Stimulated activated memory B cell treated with anti-CD40 and anti-IgM and Interleukin-4, amounts not matched to agents 10 μg/mL and 1 μg/mL and 100 μg/mL, for 72 hours (primary cell): ENCODE measurements around the gene ARRDC3.

Experiments used
- ATAC-seq: fragments of 150-1000 bp; cut with Tn5 transposase; 2 replicates; pipeline ENCODE4 v1.10.0; 2021
- H3K27ac Mint-ChIP-seq: one replicate; pipeline ENCODE4 v1.8.0; 2022; ENCODE audit warnings: mild to moderate bottlenecking, mixed read lengths
- H3K27me3 Mint-ChIP-seq: one replicate; pipeline ENCODE4 v1.8.0; 2022; ENCODE audit warnings: mixed read lengths
- H3K36me3 Mint-ChIP-seq: one replicate; pipeline ENCODE4 v1.8.0; 2022; ENCODE audit warnings: mixed read lengths
- H3K4me1 Mint-ChIP-seq: one replicate; pipeline ENCODE4 v1.8.0; 2022; ENCODE audit warnings: mixed read lengths
- H3K4me3 Mint-ChIP-seq: one replicate; pipeline ENCODE4 v1.8.0; 2022; ENCODE audit warnings: mild to moderate bottlenecking, moderate library complexity, mixed read lengths
- H3K9me3 Mint-ChIP-seq: one replicate; pipeline ENCODE4 v1.8.0; 2022; ENCODE audit warnings: mixed read lengths

Gene ARRDC3

GRCh38 chr5:91379246-91379913, 3.7 kb downstream of the ARRDC3 start:
- Mint-ChIP-seq H3K36me3 (peaks cover 12% of the 10 kb centered on the region), H3K27me3 (no peaks in the 10 kb centered on the region), H3K9me3 (no peaks in the 10 kb centered on the region), H3K4me1 (peaks cover 12% of the 10 kb centered on the region), H3K4me3 (peak overlapping the region; percentile 89), H3K27ac (peak overlapping the region; percentile 97)
- ATAC-seq = no peak

- H3K4me1 Mint-ChIP-seq = peaks cover 6% of the 10 kb centered on the region
- H3K27ac Mint-ChIP-seq = peak overlapping the region; percentile 97
- H3K9me3 Mint-ChIP-seq = no peaks in the 10 kb centered on the region
- H3K4me3 Mint-ChIP-seq = peak overlapping the region; percentile 89
- no peak for ATAC-seq
- no peaks in the 10 kb centered on the region for H3K27me3 Mint-ChIP-seq
- peaks cover 15% of the 10 kb centered on the region for H3K36me3 Mint-ChIP-seq
Observed at GRCh38 chr5:91378752-91379211, 4.3 kb downstream of the ARRDC3 start.

GRCh38 chr5:91374893-91375520, 8.1 kb downstream of the ARRDC3 start:
- no peak for ATAC-seq
- peaks cover 43% of the 10 kb centered on the region for H3K36me3 Mint-ChIP-seq
- no peaks in the 10 kb centered on the region for H3K4me1 Mint-ChIP-seq
- H3K27ac Mint-ChIP-seq = no peak overlapping the region
- no peak overlapping the region for H3K4me3 Mint-ChIP-seq
- H3K9me3 Mint-ChIP-seq = no peaks in the 10 kb centered on the region
- no peaks in the 10 kb centered on the region for H3K27me3 Mint-ChIP-seq

- H3K27ac Mint-ChIP-seq = no peak overlapping the region
- H3K36me3 Mint-ChIP-seq = peaks cover 51% of the 10 kb centered on the region
- no peaks in the 10 kb centered on the region for H3K9me3 Mint-ChIP-seq
- ATAC-seq = no peak
- H3K27me3 Mint-ChIP-seq = no peaks in the 10 kb centered on the region
- H3K4me3 Mint-ChIP-seq = no peak overlapping the region
- no peaks in the 10 kb centered on the region for H3K4me1 Mint-ChIP-seq
Observed at GRCh38 chr5:91373600-91373999, 9.5 kb downstream of the ARRDC3 start.

GRCh38 chr5:91373006-91373405, 10.1 kb downstream of the ARRDC3 start:
- Mint-ChIP-seq H3K4me3 (no peak overlapping the region), H3K27me3 (no peaks in the 10 kb centered on the region)
- no peak for ATAC-seq

GRCh38 chr5:91369480-91369879, 13.6 kb downstream of the ARRDC3 start:
- H3K4me3 Mint-ChIP-seq = no peak overlapping the region
- H3K4me1 Mint-ChIP-seq = no peaks in the 10 kb centered on the region
- H3K9me3 Mint-ChIP-seq = no peaks in the 10 kb centered on the region
- H3K27me3 Mint-ChIP-seq = no peaks in the 10 kb centered on the region
- peaks cover 47% of the 10 kb centered on the region for H3K36me3 Mint-ChIP-seq
- H3K27ac Mint-ChIP-seq = no peak overlapping the region
- ATAC-seq = no peak

More at GRCh38 chr5:91373006-91373405, 10.1 kb downstream of the ARRDC3 start:
- H3K4me1 Mint-ChIP-seq = no peaks in the 10 kb centered on the region
- no peaks in the 10 kb centered on the region for H3K9me3 Mint-ChIP-seq
- H3K27ac Mint-ChIP-seq = peak overlapping the region; percentile 75
- peaks cover 57% of the 10 kb centered on the region for H3K36me3 Mint-ChIP-seq

- no peaks in the 10 kb centered on the region for H3K4me1 Mint-ChIP-seq
- ATAC-seq = no peak
- H3K27me3 Mint-ChIP-seq = no peaks in the 10 kb centered on the region
- H3K9me3 Mint-ChIP-seq = no peaks in the 10 kb centered on the region
- no peak overlapping the region for H3K4me3 Mint-ChIP-seq
- no peak overlapping the region for H3K27ac Mint-ChIP-seq
- H3K36me3 Mint-ChIP-seq = peaks cover 40% of the 10 kb centered on the region
Observed at GRCh38 chr5:91367908-91368648, 15.0 kb downstream of the ARRDC3 start.

- H3K4me1 Mint-ChIP-seq = no peaks in the 10 kb centered on the region
- no peaks in the 10 kb centered on the region for H3K9me3 Mint-ChIP-seq
- H3K27ac Mint-ChIP-seq = no peak overlapping the region
- H3K36me3 Mint-ChIP-seq = peaks cover 34% of the 10 kb centered on the region
- no peak overlapping the region for H3K4me3 Mint-ChIP-seq
- no peak for ATAC-seq
- H3K27me3 Mint-ChIP-seq = no peaks in the 10 kb centered on the region
Observed at GRCh38 chr5:91367344-91367743, 15.8 kb downstream of the ARRDC3 start.

- Mint-ChIP-seq H3K36me3 (peaks cover 34% of the 10 kb centered on the region), H3K27ac (no peak overlapping the region), H3K4me3 (no peak overlapping the region), H3K27me3 (no peaks in the 10 kb centered on the region), H3K9me3 (peaks cover 3% of the 10 kb centered on the region), H3K4me1 (peaks cover 5% of the 10 kb centered on the region)
- ATAC-seq = no peak
Observed at GRCh38 chr5:91366551-91366950, 16.6 kb downstream of the ARRDC3 start.

GRCh38 chr5:91365498-91365897, 17.6 kb downstream of the ARRDC3 start:
- H3K4me1 Mint-ChIP-seq = peaks cover 15% of the 10 kb centered on the region
- H3K9me3 Mint-ChIP-seq = peaks cover 6% of the 10 kb centered on the region
- no peaks in the 10 kb centered on the region for H3K27me3 Mint-ChIP-seq
- no peak overlapping the region for H3K4me3 Mint-ChIP-seq
- H3K36me3 Mint-ChIP-seq = peaks cover 29% of the 10 kb centered on the region
- no peak overlapping the region for H3K27ac Mint-ChIP-seq
- no peak for ATAC-seq

- Mint-ChIP-seq H3K4me1 (peaks cover 15% of the 10 kb centered on the region), H3K9me3 (peaks cover 6% of the 10 kb centered on the region), H3K27ac (no peak overlapping the region), H3K27me3 (no peaks in the 10 kb centered on the region), H3K36me3 (peaks cover 10% of the 10 kb centered on the region), H3K4me3 (no peak overlapping the region)
- ATAC-seq = no peak
Observed at GRCh38 chr5:91362935-91363334, 20.2 kb downstream of the ARRDC3 start.

GRCh38 chr5:91361790-91362189, 21.3 kb downstream of the ARRDC3 start:
- Mint-ChIP-seq H3K27ac (peak overlapping the region; percentile 10), H3K9me3 (peaks cover 6% of the 10 kb centered on the region), H3K27me3 (no peaks in the 10 kb centered on the region), H3K36me3 (peaks cover 9% of the 10 kb centered on the region), H3K4me3 (no peak overlapping the region), H3K4me1 (peaks cover 15% of the 10 kb centered on the region)
- ATAC-seq = no peak

- Mint-ChIP-seq H3K27ac (peak overlapping the region; percentile 10), H3K4me1 (peaks cover 18% of the 10 kb centered on the region), H3K4me3 (no peak overlapping the region), H3K27me3 (no peaks in the 10 kb centered on the region), H3K36me3 (peaks cover 9% of the 10 kb centered on the region), H3K9me3 (peaks cover 6% of the 10 kb centered on the region)
- ATAC-seq = peak; percentile 72
Observed at GRCh38 chr5:91361055-91361701, 21.9 kb downstream of the ARRDC3 start.

- no peak overlapping the region for H3K4me3 Mint-ChIP-seq
- H3K27me3 Mint-ChIP-seq = no peaks in the 10 kb centered on the region
- H3K4me1 Mint-ChIP-seq = peaks cover 28% of the 10 kb centered on the region
- peaks cover 9% of the 10 kb centered on the region for H3K36me3 Mint-ChIP-seq
- H3K9me3 Mint-ChIP-seq = peaks cover 6% of the 10 kb centered on the region
- no peak for ATAC-seq
- H3K27ac Mint-ChIP-seq = no peak overlapping the region
Observed at GRCh38 chr5:91359962-91360609, 23.0 kb downstream of the ARRDC3 start.

GRCh38 chr5:91357806-91358205, 25.3 kb downstream of the ARRDC3 start:
- H3K4me1 Mint-ChIP-seq = peaks cover 41% of the 10 kb centered on the region
- H3K9me3 Mint-ChIP-seq = peaks cover 6% of the 10 kb centered on the region
- no peak for ATAC-seq
- H3K36me3 Mint-ChIP-seq = peaks cover 9% of the 10 kb centered on the region
- no peaks in the 10 kb centered on the region for H3K27me3 Mint-ChIP-seq
- no peak overlapping the region for H3K27ac Mint-ChIP-seq
- no peak overlapping the region for H3K4me3 Mint-ChIP-seq
